Muscle of arm (tissue), 14 donors: ENCODE results near the gene MARVELD2. TPM values are rescaled to one million over a fixed set of nuclear protein-coding genes. Genes with fewer than 3 reads are reported as not detected.
"Not testable (repeated sequence)": the region's sequence is repeated elsewhere in the genome, so short reads cannot be mapped to it uniquely, and the experiment has no call there.

Experiments used
- DNase-seq: peaks from one replicate; pipeline ENCODE4 v3.0.0-alpha.2; 2013
- long read RNA-seq, 11 donors: transcript quantifications; one replicate each; lab custom pipeline, GENCODE V29; 2026
- polyA plus RNA-seq, 12 donors: library from polyadenylated mRNA; unstranded; fragments of 120-200 nt; gene quantifications; one replicate each; pipeline ENCODE4 v1.2.1, GENCODE V29; 2013; ENCODE audit not compliant: insufficient read length in 12 of 12

The MARVELD2 gene, protein sequence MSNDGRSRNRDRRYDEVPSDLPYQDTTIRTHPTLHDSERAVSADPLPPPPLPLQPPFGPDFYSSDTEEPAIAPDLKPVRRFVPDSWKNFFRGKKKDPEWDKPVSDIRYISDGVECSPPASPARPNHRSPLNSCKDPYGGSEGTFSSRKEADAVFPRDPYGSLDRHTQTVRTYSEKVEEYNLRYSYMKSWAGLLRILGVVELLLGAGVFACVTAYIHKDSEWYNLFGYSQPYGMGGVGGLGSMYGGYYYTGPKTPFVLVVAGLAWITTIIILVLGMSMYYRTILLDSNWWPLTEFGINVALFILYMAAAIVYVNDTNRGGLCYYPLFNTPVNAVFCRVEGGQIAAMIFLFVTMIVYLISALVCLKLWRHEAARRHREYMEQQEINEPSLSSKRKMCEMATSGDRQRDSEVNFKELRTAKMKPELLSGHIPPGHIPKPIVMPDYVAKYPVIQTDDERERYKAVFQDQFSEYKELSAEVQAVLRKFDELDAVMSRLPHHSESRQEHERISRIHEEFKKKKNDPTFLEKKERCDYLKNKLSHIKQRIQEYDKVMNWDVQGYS
- 1 to 10 TPM in 3 of 12 donors, under 1 TPM in 8, not detected in 1; 0.18 to 6.2 (median 0.37) TPM for polyA plus RNA-seq
- long read RNA-seq, donor 1, partial matches to known transcripts: 0 of 4 reads
- long read RNA-seq, donor 1, other reads (novel, unspliced or antisense): 0 of 4 reads
- long read RNA-seq, donor 2: 0 reads
- long read RNA-seq, donor 3: 0 reads
- long read RNA-seq, donor 4: 0 reads
- long read RNA-seq, donor 5: 0 reads
- long read RNA-seq, donor 6: 0 reads
- long read RNA-seq, donor 7: 0 reads
- long read RNA-seq, donor 8: 0 reads
- long read RNA-seq, donor 9: 0 reads
- long read RNA-seq, donor 10: 0 reads
- long read RNA-seq, donor 11: 0 reads

DNA sequence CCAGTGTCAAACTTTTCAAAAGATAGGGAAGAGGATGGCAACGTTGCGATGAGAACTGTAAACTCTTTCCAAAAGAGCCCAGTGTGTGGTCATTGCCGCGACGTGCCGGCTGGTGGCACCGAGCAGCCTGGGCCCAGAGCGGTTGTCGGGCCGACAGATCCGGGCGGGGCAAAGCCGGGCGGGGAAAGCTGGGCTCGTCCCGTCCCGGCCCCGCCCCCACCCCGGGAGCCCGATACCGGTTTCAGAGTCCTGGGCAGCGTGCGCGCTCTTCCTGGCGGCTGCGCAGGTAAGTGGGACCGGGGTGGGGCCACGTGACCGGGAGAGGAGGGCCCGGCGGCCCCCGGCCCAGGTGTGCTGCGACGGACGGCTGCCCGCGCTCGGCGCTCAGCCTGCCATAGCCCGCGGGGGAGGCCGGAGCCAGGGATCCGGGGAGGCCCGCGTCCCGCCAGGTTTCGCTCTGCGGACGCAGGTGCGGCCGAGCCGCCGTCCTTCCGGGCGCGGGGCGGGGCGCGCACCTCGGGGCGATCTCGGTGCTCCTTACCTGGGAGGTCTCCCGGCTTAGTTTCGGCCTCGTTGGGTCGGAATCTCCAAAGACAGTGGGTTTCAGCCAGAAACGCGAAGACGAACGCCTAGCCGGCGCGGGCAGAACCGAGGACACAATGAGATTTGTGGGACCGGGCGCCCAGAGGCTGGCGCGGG, at the start of gene MARVELD2:
MARVELD2 (plus strand) TSS at position 232 of the 699 bp plus-strand sequence. CDS start 4,270 bp downstream, outside the sequence.
- DNase-seq: no peak

DNA sequence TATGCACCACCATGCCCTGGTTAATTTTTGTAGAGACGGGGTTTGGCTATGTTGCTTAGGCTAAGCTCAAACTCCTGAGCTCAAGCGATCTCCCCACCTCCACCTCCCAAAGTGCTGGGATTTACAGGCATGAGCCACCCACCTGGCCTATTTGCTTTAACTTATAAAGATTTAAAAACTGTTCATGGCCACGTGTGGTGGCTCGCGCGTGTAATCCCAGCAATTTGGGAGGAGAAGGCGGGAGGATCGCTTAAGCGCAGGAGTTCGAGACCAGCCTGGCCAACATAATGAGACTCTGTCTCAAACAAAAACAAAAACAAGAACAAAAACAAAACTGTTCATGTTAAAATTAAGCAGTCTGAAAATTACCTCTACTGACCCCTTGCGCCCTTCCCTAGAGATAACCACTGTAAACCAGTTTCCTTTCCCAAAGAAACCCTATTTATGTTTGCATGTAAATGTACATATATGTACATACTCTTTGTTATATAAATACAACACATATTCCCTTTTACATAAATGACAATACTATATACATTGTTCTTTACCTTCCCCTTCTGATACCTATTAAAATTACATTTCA, 47.1 kb upstream of the MARVELD2 start:
- DNase-seq: no peak

DNA sequence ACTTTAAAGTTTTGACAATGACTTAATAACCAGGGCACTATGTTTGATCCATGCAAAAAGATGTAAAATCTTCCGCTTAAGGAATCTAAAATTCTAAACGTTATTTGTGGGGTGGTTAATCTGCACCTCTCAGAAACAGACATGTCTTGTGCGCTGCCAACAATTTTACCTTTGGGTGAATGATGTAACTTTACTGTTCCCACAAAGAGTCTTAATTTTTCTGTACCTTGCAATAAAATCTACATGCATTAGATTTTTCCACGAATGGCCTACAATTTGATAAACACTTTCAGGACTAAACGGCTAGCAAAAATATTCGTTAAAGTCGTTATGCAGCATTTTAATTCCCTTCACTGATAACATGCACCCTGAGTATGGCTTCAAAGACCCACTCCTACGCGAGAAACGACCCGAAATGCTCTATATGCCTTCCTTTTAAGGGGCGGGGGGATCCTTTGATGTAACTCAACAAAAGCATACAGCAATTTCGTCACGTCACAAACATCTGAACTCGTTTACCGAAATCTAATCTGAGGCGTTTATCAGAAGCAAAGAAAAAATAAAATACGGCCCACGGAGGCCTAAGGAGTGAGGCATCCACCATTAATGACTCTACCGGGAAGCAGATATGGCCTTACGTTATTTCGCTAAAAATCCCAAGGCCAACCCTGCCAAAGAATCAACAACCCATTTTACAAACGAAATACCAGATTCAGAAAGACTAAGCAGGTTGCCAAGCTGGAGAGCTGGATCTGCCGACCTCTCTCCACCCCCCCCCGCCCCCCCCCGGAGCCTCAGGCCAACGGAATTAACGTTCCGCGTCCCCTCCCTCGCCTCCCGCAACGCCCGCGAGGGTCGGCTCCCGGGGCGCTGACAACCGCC, 46.2 kb upstream of the MARVELD2 start:
- DNase-seq: peak; percentile 5

DNA sequence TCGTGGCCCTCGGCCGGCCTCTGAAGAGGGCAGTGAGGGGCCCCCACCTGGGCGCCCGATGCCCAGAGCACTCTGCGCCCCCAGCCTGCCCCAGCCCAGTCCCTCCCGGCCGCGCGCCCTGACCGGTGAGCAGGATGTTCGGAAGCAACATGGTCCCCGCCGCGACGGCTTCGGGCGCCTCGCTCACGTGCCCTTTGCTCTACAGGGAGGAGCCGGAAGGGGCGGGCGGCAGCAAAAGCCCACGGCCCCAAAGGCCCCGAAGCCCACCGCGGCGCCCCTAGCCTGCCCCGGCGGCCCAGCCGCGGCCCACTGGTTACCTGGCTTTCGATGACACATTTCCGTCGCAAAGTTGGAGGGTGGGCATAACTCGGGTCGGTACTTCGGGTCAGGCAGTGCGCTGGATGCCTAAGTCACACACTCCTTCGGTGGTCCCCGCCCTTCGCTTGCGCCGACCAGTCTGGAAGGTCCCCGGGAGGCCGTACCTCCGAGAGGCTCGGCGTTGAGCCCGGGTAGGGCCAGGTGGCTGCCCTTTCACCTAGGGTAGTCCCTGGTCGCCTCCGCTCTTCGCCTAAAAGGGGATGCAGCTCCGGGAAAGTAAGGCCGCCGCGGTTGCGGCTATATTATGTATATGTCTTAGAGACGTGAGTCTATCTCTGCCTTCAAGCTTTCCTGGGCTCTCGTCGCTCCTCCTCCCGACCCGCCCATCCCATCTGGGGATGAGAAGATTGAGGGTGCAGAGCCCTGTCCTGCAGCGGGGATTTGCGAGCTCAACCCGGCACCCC, 45.4 kb upstream of the MARVELD2 start, which contains the start of the genes AK6, RAD17 and TAF9:
AK6 (minus strand) TSS at position 181 of the 782 bp plus-strand sequence; CDS start at position 151, 30 bp downstream.
RAD17 (plus strand) TSS at position 479 of the 782 bp plus-strand sequence. CDS start 2,391 bp downstream, outside the sequence.
TAF9 (minus strand) TSS at position 181 of the 782 bp plus-strand sequence. CDS start 3,783 bp downstream, outside the sequence.
- DNase-seq: peak; percentile 96

DNA sequence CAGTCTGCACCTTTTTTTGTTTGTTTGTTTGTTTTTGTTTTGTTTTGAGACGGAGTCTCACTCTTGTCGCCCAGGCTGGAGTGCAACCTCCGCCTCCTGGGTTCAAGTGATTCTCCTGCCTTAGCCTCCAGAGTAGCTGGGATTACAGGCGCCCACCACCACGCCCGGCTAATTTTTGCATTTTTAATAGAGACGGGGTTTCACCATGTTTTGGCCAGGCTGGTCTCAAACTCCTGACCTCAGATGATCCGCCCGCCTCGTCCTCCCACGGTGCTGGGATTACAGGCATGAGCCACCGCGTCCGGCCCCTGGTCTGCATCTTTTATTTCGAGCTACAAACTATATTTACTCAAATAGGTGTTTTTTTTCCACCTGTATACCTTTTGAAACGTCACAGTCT, 44.6 kb upstream of the MARVELD2 start:
- not testable (repeated sequence) for DNase-seq

DNA sequence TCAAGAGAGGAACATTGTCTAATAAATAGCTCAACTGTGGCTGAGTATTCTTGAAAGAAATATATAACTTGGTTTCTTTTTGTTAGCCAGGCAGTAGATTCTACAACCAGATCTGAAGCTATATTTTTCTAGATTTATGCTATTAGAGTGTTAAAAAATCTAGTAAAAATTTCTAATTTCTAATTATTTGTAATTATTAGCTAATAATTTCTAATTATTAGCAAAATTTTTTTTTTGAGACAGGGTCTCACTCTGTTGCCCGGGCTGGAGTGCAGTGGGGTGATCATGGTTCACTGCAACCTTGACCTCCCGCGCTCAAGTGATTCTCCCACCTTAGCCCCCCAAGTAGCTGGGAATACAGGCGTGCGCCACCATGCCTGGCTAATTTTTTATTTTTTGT, 42.5 kb upstream of the MARVELD2 start:
- DNase-seq: no peak

DNA sequence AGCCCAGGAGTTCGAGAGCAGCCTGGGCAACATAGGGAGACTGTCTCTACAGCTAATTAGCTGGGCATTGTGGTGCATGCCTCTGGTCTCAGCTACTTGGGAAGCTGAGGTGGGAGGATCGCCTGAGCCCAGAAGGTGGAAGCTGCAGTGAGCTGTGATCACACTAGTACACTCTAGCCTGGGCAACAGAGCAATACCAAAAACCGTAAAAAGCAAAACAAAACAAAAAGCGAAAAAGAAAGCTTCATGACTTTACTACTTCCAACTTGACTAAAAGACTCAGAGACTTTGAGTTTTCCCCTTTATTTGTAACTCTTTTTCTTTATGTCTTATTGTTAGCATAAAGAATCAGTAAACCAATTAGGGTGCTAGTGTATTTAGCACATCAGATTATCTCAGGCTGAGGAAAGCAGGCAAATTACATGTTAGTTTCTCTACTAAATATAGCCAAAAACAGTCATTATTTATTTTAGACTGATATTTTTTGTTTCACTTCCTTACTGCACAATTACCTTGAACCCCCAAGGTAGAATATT, 39.9 kb upstream of the MARVELD2 start:
- no peak for DNase-seq

DNA sequence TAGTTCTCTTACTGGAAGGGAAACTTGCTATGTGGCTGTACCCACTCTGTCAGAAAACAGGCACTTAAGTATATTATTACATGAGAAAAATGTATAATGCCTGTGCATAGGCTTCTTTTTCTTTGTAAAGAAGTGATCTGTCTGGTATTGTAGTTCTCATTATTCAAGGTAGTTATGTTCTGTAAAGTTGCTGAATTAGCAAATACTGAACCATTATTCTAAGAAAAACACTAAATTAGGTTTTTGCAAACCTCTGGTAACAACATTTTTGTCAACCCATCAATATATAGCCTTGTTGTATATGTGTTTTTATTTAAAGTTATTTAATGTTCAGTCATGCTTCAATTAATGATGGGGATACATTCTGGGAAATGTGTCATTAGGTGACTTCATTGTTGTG, 36.5 kb upstream of the MARVELD2 start:
- DNase-seq: no peak

DNA sequence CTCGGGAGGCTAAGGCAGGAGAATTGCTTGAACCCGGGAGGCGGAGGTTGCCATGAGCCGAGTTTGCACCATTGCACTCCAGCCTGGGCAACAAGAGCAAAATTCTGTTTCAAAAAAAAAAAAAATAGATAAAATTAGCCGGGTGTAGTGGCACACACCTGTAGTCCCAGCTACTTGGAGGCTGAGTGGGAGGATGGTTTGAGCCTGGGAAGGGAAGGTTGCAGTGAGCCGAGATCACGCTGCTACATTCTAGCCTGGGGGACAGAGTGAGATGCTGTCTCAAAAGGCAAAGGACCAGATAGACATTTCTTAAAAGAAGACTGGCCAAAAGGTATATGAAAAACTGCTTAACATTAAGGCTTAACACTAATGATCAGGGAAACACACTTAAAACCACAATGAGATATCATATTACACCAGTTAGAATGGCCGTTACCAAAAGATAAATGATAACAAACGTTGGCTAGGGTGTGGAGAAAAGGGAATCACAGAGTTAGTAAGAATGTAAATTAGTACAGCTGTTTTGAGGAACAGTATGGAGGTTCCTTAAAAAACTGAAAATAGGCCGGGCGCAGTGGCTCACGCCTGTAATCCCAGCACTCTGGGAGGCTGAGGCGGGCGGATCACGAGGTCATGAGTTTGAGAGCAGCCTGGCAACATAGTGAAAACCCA, 10.1 kb upstream of the MARVELD2 start:
- DNase-seq: no peak

DNA sequence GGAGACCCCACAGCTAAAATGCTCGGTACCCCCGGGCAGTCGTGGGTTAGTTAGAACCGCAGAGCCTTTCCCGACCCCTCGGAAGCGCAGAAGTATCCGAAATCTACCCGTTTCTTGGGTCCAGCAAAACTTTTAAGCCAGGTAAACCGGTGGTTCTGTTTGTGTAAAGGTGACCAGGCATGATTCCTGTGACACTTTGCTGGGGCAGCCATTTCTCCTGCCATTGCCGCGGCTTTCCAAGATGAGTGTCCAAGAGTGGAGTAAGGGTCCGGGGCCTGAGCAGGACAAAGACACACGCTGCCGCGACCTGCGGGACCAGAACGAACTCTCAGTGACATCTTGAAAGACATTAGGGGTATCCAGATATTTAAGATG, 655 bp downstream of the MARVELD2 start:
- no peak for DNase-seq

DNA sequence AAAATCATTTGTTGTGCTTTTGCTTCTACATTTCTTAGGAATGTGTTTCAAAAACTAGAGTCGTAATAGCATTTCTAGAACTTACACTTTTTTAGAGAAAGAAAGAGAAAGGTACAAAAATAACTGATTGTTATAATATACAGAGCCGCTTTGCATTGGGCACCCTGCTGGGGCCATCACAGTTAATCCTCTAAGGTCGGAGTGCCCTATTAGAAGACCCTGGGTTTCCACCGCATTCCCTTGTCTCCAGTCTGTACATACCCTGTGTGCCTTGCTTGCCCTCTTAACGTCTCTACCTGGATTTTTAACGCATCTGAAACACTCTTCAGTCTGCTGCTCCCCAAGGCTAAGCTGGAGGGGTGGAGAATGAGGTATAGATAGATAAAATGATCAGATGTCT, 1.3 kb downstream of the MARVELD2 start:
- no peak for DNase-seq

DNA sequence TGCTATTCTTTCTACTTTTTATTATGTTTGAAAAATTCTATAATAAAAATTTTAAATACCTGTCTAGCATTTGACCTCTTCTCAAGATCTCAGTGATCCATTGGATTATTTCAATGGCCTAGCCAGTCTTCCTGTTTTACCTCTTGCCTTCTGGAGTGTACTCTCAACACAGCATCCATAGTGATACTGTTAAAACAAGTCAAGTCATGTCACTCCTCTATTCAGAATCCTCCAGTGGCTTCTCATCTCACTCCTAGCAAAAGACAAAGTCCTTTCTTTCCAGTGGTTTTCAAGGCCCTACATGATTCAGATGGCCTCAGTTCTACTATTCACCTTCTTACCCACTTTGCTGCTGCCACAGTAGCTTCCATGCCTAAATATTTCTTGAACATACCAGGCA, 1.8 kb downstream of the MARVELD2 start:
- no peak for DNase-seq

DNA sequence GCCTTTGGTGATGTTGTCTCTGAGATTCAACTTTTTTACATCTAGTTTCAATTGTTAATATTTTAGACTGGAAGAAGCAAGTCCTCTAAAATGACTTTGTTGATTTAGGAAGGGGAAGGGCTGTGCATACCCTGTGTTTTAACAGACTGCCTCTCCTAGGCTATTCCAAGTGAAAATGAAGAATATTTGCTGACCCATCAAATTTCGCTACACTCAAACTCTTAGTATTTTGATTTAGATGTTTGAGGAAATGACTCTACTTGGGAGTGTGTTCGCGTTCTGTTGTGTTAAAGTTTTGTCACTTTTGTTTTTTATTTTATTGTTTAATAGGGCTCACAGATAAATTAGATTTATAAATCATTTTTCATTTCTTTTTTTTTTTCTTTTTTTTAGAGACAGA, 3.6 kb downstream of the MARVELD2 start:
- no peak for DNase-seq

DNA sequence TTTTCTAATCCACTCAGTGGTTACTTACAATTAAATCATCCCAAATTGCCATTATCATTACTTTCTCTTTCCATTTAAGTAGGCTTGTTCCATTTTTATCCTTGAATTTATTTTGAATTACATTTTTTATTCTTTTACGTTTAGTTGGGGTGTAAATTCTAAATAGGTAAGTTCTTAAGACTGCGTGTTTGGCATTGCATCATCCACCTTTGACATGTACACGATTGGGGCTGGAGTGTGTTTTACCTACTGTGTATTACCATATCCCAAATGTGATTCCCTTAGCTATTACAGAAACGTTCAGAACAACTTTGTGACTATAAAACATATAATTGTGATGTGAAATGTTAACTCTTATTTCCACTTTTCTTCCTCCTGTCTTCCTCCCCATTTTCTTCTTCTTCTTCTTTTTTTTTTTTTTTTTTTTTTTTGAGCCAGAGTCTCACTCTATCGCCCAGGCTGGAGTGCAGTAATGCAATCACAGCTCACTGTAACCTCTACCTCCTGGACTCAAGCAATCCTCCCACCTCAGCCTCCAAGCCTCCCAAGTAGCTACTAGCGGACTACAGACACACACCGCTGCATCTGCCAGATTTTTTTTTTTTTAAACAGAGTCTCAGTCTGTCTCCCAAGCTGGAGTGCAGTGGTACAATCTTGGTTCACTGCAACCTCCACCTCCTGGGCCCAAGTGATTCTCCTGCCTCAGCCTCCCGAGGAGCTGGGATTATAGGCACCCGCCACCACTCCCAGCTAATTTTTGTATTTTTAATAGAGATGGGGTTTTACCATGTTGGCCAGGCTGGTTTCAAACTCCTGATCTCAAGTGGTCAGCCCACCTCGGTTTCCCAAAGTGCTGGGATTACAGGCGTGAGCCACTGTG, 16.7 kb downstream of the MARVELD2 start:
- no peak for DNase-seq

DNA sequence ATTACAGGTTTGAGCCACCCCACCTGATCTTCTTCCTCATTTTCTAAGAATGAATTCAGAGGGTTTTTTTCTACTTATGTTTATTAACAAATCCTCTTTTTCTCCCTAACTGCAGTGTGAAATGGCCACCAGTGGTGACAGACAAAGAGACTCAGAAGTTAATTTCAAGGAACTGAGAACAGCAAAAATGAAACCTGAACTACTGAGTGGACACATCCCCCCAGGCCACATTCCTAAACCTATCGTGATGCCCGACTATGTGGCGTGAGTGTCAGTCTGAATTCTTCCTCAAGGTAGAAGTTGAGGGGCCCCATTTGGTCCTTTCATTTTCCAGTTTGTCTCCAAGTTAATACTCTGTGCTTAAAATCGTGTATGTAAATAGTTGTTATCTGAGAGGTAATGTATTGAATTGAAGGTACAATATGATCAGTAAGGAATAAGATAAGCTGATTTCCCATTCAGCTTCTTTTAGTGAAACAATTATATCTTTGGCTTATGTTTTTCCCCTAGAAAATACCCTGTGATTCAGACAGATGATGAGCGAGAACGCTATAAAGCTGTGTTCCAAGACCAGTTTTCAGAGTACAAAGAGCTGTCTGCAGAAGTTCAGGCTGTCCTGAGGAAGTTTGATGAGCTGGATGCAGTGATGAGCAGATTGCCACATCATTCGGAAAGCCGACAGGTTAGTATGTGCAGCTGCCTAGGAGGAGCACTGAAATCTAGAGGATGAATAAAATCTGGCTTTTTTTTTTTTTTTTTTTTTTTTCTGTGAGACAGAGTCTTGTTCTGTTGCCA, 17.7 kb downstream of the MARVELD2 start:
- DNase-seq: no peak

DNA sequence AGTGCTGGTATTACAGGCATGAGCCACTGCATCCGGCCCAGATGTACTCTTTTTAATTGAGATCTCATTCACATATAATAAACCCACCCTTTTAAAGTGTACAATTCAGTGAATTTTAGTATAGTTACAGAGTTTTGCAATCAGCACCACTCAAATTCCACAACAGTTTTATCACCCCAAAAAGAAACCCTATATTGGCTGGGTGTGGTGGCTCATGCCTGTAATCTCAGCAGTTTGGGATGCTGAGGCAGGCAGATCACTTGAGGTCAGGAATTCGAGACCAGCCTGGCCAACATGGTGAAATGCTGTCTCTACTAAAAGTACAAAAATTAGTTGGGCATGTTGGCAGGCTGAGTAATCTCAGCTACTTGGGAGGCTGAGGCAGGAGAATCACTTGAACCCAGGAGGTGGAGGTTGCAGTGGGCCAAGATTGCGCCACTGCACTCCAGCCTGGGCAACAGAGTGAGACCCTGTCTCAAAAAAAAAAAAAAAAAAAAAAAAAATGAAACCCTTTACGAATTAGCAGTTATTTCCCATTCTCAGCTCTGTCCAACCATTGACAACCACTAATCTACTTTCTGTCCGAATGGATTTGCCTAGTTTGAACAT, 20.5 kb downstream of the MARVELD2 start:
- DNase-seq: not testable (repeated sequence)
